ENCODE data around the gene EIF4A2. TPM values are rescaled to one million over a fixed set of nuclear protein-coding genes. Genes with fewer than 3 reads are reported as not detected.
"Not testable (repeated sequence)": the region's sequence is repeated elsewhere in the genome, so short reads cannot be mapped to it uniquely, and the experiment has no call there.

EIF4A2 gene
- total RNA-seq, 1 donor: 299 TPM

DNA sequence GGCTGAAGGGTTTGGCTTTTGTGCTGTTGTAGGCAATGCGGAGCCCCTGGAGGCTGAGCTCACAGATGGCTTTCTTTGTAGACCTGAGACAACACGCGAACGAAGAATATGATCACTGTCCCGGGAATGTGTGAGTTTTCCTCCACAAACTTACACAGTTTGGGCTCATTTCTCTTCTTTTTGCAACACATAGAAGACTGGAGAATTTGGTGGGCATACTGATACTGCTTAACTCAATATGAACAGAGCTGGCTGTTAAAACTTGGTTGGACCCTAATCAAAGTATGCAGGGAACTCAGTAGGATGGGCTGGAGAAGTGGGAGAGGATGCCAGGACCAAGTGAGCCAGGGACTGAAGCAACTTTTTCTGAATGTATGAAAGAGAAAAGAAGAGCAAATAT is 35.1 kb downstream of the EIF4A2 start:
- no peak for DNase-seq (ENCODE audit: low read depth in 2 of 3, low spot score in 2 of 3)

DNA sequence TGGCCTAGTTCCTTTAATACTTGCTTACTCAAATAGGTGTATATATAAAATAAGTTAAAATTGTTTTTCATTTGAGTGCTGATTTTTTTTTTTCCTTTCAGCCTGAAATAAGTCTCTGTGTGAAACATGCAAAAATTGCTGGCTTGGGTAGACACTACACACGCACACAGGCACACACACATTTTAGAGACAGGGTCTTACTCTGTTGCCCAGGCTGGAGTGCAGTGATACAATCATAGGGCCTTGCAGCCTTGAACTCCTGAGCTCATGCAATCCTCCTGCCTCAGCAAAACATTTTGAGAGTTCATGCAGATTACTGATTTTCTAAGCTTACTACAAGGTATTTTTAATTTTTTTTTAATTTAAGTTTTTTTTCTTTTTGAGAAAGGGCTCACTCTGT is 35.6 kb downstream of the EIF4A2 start:
- no peak for DNase-seq (ENCODE audit: low read depth in 2 of 3, low spot score in 2 of 3)

DNA sequence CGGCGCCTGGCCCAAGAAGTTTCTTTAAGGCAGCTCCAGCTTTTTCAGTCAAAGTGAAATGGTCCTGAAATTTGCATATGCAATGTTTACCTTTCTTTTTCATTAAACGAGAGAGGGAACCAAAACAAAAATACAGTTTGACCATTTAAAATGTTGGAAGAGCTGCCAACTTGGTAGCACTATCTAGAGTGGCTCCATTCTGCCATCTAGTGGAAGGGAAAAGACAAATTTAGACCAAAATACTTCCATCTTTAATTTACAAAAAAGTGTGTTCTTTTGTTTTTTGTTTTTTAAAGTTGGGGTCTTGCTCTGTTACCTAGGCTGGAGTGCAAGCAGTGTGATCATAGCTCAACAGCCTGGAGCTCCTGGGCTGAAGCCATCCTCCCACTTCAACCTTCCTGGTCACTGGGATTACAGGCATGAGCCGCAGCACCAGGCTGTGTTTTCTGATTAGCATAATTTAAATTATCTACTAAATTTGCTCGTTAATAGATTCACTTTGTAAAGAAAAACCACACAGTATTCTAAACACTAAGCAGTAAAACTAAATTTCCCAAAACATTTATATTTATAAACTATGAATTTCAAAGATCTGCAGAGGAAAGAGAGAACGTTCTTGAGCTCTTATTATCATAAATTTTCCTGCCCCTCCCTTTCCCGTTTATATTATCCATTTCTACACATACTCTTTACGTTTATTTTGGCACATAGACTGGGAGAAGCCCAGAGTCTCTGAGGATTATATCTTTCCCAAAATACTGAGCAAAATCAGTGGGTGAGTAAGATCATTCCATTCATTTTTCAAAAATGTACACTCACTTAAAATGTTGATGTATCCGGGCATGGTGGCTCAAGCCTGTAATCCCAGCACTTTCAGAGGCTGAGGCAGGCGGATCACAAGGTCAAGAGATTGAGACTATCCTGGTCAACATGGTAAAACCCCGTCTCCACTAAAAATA is 38.3 kb downstream of the EIF4A2 start:
- DNase-seq (ENCODE audit: low read depth in 2 of 3, low spot score in 2 of 3): peak; percentile 28 to 82 (median 57)

DNA sequence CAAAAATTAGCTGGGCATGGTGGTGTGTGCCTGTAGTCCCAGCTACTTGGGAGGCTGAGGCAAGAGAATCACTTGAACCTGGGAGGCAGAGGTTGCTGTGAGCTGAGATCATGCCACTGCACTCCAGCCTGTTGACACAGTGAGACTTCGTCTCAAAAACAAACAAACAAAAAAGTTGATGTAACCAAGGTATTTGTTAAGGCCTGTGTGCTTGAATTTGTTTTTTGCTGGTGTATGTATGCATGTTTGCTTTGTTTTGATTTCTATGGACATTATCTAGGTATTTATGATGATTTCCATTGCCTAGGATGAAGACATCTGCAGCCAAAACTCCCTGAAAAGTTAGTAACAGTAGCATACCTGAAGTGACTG is 39.0 kb downstream of the EIF4A2 start:
- DNase-seq (ENCODE audit: low read depth in 2 of 3, low spot score in 2 of 3): not testable (repeated sequence)

DNA sequence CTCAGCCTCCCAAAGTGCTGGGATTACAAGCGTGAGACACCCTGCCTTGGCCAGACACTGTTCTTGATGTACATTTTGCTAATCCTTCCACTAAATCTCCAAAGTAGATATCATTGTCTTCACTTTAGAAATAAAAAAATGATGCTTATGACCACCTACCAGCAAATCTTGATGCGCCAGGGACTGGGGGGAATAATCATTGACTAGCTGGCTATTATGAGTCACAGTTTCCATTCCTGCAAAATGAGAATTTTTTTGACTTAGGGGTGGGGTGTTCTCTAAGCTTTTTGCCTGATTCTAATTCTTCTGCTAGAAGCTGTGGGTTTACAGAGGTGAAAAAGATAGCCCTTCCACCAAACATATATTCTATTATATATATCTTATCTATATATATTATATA is 40.0 kb downstream of the EIF4A2 start:
- peak in 1 of 3 donors; percentile 33 for DNase-seq (ENCODE audit: low read depth in 2 of 3, low spot score in 2 of 3)

DNA sequence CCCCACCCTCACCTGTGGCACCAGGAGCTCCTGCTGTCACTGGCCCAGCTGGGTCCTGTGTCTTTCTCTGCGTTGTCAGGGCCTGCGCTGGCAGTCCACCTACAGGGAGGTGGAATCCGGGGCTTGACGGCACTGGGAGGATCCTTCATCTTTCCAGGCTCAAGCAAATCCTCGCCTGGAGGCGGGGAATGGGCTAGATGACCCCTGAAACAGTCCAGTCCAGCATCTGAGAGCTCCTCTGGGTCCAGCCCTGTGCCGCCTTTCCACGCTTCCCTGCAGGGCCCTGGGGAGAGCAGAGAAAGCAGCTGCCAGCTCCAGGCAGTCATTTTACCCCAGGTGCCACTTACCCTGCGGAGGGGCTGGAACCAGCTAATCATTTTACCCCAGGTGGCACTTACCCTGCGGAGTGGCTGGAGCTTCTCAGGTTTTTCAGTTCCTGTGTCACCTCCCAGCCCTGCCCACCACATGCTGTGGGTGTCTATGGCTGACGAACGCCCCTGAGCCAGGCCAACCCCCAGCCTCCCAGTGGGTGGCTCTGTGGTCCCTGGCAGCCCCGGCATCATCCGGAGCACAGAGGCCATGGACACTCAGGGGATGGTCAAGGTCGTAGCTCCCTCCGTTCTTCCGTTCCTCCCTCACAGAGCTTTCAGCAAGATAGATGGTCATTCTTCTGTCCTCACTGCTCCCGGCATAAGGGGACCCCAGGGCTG is 41.2 kb downstream of the EIF4A2 start:
- no peak for DNase-seq (ENCODE audit: low read depth in 2 of 3, low spot score in 2 of 3)

DNA sequence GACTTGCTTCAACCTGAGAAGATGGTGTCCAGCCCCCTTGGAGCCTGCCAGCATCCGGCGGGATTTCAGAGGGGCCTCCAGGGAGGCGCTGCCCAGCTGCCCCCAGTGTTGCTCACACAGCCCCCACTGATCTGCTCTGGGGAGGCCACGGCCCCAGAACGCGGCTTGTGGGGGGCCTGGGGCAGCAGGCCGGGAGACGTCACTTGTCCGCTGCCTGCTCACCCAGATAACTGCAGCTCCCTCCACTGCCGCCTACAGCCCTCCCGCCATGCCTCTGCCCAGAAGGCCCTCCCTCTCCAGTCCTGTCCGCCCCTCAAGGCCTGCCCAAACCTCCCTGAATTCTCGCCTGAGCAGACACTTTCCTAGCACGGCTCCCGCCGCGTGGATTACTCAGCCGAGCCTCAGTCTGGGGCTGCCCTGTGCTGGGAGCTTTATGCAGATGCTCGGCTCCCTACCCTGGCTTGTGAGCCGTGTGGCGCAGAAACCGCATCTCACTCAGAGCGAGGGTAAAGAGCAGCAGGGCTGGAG is 42.0 kb downstream of the EIF4A2 start:
- peak in 2 of 3 donors; percentile 42 to 49 for DNase-seq (ENCODE audit: low read depth in 2 of 3, low spot score in 2 of 3)

DNA sequence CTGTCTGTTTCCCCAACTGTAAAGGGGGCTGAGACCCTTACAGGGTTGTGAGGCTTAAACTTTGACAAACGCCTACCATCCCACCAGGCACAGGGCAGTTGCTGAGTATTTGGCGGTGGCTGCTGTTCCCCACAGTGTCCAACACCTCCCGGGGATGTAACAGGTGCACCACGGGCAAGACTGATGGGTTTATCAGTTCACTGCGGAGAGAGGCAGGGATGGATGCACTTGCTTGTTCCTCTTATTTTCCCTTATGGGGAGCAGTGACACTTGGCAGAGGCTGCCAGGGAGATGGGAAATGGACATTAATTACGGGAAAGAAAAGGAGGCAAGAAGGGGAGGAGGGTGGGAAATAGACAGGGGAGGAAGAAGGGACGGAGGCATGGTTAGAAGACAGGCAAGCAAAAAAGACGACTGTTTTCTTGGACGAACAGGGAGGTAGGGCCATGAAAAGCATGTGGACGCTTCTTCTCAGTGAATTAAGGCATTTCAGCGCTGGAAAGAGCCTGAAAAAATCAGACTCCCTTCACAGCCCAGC is 42.6 kb downstream of the EIF4A2 start:
- DNase-seq (ENCODE audit: low read depth in 2 of 3, low spot score in 2 of 3): no peak

DNA sequence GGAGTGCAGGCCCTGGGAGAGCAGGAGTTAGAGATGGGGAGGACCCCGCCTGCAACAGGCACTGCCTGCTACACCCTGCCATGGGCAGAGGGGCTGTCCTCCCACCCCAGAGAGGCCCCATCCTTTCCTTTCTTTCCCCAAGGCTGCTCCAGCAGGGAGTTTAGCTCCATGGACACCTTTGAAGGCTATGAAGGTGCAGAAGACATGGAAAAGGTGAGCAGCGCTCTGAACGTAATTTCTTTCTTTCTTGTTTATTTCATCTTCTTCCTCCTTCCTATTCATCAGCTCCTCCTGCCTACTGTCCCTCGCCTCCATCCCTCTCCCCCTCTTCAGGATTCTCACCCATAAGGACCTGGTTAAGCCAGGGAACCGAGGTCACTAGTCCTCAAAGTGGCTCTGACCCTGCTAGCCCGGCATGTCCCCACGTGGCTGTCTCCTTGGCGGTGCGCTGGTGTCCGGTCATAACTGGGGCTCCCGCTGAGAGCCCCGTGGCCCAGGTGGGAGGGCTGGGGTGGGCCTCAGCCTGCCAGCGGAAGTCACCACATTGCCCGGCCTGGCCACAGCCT is 43.1 kb downstream of the EIF4A2 start:
- DNase-seq (ENCODE audit: low read depth in 2 of 3, low spot score in 2 of 3): no peak

DNA sequence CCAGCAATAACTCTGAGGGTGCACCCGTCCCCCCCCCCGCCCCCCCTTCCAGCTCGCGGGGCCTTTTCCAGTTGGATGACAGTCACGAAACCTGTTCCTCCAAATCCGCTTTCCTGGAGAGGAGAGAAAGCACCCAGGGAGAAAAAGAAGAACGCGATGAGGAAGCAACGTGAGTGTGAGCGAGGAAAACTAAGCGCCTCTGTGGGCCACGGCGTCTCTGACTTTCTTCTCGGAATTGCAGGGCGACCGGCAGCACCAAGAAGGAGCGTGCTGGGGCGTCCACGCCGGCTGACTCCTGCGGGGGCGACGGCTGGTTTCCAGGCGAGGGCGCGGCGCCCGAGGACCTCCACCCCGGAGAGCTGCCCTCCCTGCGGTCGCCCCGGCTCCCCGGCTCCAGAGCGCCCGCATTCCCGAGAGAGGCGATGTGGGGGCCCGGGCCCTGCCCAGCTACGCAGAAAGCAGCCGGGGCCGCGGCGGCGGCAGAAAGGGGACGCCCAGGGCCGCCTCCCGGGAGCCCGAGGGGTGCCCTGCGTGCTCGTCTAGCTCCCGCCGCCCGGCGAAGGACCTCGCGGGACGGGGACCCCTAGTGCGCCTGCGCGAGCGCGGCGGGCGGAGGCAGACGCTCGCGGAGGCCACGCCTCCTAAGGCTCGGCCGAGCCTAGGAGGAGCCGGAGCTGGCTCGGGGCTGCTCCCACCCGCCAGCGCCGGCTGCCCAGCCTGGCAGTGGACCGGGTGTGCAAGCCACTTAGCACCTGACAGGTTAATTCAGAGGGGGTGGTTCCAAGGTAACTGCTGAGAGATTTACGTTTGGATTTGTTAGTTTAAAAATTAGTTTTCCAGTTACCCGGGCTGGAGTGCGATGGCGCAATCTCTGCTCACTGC is 43.8 kb downstream of the EIF4A2 start:
- DNase-seq (ENCODE audit: low read depth in 2 of 3, low spot score in 2 of 3): peak; percentile 82 to 91 (median 83)

DNA sequence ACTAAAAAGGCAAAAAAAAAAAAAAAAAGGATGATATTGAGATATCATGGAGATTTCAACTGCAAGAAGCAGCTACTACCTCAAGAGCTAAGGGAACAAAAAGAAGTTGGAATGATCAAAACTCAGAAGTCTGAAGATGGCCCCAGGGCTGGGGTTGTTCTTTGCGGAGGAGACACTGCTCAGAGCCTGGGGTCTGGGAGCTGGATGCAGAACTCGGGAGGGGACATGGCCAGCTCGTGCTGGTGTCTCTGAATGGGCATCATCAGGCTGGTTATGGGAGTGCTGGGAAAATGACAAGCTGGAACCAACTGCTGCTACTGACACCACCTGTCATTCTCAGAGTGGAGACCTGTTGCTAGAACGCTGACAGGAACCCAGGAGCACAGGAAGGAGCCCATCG is 45.0 kb downstream of the EIF4A2 start:
- DNase-seq (ENCODE audit: low read depth in 2 of 3, low spot score in 2 of 3): no peak

DNA sequence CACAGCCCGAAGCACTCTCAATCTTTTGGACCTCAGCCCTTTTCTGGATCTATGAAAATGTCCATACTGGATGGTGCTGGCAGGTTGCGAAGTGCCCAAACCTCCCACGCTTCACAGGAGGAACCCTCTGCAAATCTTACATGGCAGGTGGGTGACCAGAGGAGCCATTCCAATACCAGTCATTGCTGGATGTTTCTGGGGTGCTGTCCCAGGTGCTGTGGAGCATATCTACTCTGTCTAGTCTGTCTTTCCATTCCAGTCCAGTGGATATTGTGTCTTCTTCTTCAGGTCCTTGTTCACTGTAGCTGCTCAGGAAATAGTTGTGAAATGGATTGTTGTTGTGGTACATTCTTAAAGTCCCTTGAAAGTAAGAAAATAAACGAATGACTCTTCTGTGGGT is 48.4 kb downstream of the EIF4A2 start:
- DNase-seq (ENCODE audit: low read depth in 2 of 3, low spot score in 2 of 3): no peak

DNA sequence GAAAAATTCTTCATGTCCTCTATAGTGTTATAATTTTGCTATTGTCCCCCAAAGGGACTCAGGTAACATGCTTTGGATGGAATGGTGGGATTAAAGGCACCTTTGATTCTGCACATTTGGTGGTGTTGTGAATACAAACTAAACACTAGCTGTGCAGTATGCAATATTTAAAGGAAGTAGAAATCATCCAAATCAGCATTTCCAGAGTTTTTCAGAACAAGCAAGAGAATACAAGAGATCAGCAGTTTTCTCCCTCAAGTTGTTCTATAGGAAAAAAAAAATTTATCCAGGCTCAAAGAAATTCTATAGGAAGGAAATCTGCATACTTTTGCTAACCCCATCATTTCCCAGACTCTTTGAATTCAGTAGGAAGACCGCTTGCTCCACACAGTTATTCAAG is 48.9 kb downstream of the EIF4A2 start:
- DNase-seq (ENCODE audit: low read depth in 2 of 3, low spot score in 2 of 3): no peak

Small RNA genes within 50 kb of the gene (small RNA-seq; reads per million reads assigned to genes)
- gene RF00092 (not detected), gene RNU6-1105P (not detected), gene SNORA4 (not detected), gene SNORA63 (not detected), gene SNORA81 (not detected), gene SNORD2 (not detected)

Other genes starting within 250 kb of the EIF4A2 start
- 0.81 TPM for gene CRYGS, start 239.2 kb upstream of the EIF4A2 start, total RNA-seq
- 19.7 TPM for gene TBCCD1, start 216.2 kb upstream of the EIF4A2 start, total RNA-seq
- gene DNAJB11, start 212.9 kb upstream of the EIF4A2 start, total RNA-seq: 23.4 TPM
- not detected for gene AHSG, start 170.5 kb upstream of the EIF4A2 start, total RNA-seq
- gene FETUB, start 143.2 kb upstream of the EIF4A2 start, total RNA-seq: not detected
- not detected for gene HRG, start 117.6 kb upstream of the EIF4A2 start, total RNA-seq
- gene KNG1, start 66.2 kb upstream of the EIF4A2 start, total RNA-seq: not detected
- gene RFC4, start 22.9 kb downstream of the EIF4A2 start, total RNA-seq: 10.0 TPM
- gene ADIPOQ, start 59.1 kb downstream of the EIF4A2 start, total RNA-seq: under 0.01 TPM
- gene ST6GAL1, start 146.9 kb downstream of the EIF4A2 start, total RNA-seq: 46.3 TPM